HG03521 (cell line): Measurements from ENCODE around the gene MAGI2.
A peak's percentile ranks its signal among the peaks of the same experiment; 100 is the strongest.

ENCODE experiments used
- ATAC-seq: cut with Tn5 transposase; IDR thresholded peaks from one replicate; pipeline ENCODE4 v1.9.1; 2021; ENCODE audit warnings: mild to moderate bottlenecking, moderate library complexity; ENCODE audit not compliant: unreplicated experiment

MAGI2 gene

GRCh38 chr7:79272938-79273337, 180.5 kb downstream of the MAGI2 start:
- no peak for ATAC-seq

GRCh38 chr7:79272066-79272669, 181.3 kb downstream of the MAGI2 start:
- ATAC-seq: peak; percentile 72

- no peak for ATAC-seq
These were observed 184.7 kb downstream of the MAGI2 start for GRCh38 chr7:79268730-79269129.

- no peak for ATAC-seq
These were observed 194.6 kb downstream of the MAGI2 start for GRCh38 chr7:79258826-79259225.

- no peak for ATAC-seq
These were observed 195.5 kb downstream of the MAGI2 start for GRCh38 chr7:79257959-79258358.

GRCh38 chr7:79245623-79246249, 207.7 kb downstream of the MAGI2 start:
- no peak for ATAC-seq

- ATAC-seq: no peak
These were observed 209.0 kb downstream of the MAGI2 start for GRCh38 chr7:79244482-79244881.

GRCh38 chr7:79241288-79242060, 212.0 kb downstream of the MAGI2 start:
- ATAC-seq: no peak

- no peak for ATAC-seq
These were observed 213.1 kb downstream of the MAGI2 start for GRCh38 chr7:79240413-79240812.

- no peak for ATAC-seq
These were observed 217.0 kb downstream of the MAGI2 start for GRCh38 chr7:79236352-79237028.

GRCh38 chr7:79227044-79227443, 226.4 kb downstream of the MAGI2 start:
- no peak for ATAC-seq

GRCh38 chr7:79221211-79221610, 232.3 kb downstream of the MAGI2 start:
- no peak for ATAC-seq

- ATAC-seq: no peak
These were observed 235.4 kb downstream of the MAGI2 start for GRCh38 chr7:79217976-79218626.

- ATAC-seq: no peak
These were observed 236.0 kb downstream of the MAGI2 start for GRCh38 chr7:79217468-79217867.

GRCh38 chr7:79216236-79216635, 237.2 kb downstream of the MAGI2 start:
- ATAC-seq: no peak

- no peak for ATAC-seq
These were observed 241.1 kb downstream of the MAGI2 start for GRCh38 chr7:79212334-79212733.

- no peak for ATAC-seq
These were observed 241.7 kb downstream of the MAGI2 start for GRCh38 chr7:79211724-79212123.

GRCh38 chr7:79199961-79200360, 253.5 kb downstream of the MAGI2 start:
- no peak for ATAC-seq

GRCh38 chr7:79199266-79199665, 254.2 kb downstream of the MAGI2 start:
- no peak for ATAC-seq

- no peak for ATAC-seq
These were observed 267.9 kb downstream of the MAGI2 start for GRCh38 chr7:79185605-79186004.

GRCh38 chr7:79182283-79182682, 271.2 kb downstream of the MAGI2 start:
- no peak for ATAC-seq
